OCI-LY1 (cell line): ENCODE measurements around the gene DYNC1LI1.

Experiments
- CTCF ChIP-seq: fragments of 200-600 bp; sonication (generic), shearing (Covaris generic); IDR thresholded peaks from 2 replicates; pipeline ENCODE4 v1.5.1; 2017; ENCODE audit warnings: mild to moderate bottlenecking, antibody characterized with exemption, low read length, moderate library complexity, mixed read lengths
- EZH2 ChIP-seq: fragments of 200-600 bp; sonication (generic), shearing (Covaris generic); IDR thresholded peaks from 2 replicates; pipeline ENCODE4 v1.8.0; 2017; ENCODE audit warnings: borderline replicate concordance, mixed run types, mild to moderate bottlenecking, antibody characterized with exemption, low read length, moderate library complexity, mixed read lengths

- TF ChIP-seq EZH2, result no peak
- TF ChIP-seq CTCF, result no peak
Measured at GRCh38 chr3:32564195-32564594, 6.5 kb downstream of the DYNC1LI1 start.
